ENCODE results near the gene P2RY13. TPM values are rescaled to one million over a fixed set of nuclear protein-coding genes. Genes with fewer than 3 reads are reported as not detected.
A peak's percentile ranks its signal among the peaks of the same experiment; 100 is the strongest.

Gene P2RY13
- polyA plus RNA-seq, 4 donors, result 0.63 to 4.8 (median 1.9) TPM; not detected in 1

DNA sequence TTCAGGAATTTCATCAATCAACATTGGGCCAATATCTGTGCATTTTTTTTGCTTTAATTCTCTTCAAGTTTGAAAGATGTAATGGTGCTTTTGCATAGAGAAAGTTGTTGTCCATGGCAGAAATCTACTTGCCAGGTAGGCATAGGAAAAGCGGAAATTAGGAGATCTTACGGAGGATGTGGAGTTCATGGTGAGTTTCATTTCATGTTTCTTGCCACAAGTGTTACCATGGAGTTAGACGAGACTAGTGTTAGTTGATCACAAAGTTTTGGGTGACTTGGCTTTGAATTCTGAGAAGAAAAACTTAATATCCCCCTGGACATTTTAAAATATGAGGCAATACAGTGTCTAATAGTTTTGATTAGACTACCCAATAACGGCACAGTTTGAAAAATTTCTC is 1.0 kb upstream of the P2RY13 start:
- no peaks in the 10 kb centered on the region for H3K9me3 ChIP-seq (ENCODE audit: control insufficient read depth in 2 of 2, insufficient read depth in 1 of 2, low read depth in 1 of 2, low read length in 1 of 2)
- no peaks in the 10 kb centered on the region for H3K4me1 ChIP-seq (ENCODE audit: control insufficient read depth in 3 of 3, insufficient read depth in 2 of 3, low read depth in 1 of 3, low read length in 2 of 3)
- FAIRE-seq (no peak), DNase-seq (no peak)
- no peaks in the 10 kb centered on the region for H3K36me3 ChIP-seq (ENCODE audit: control insufficient read depth in 3 of 3, insufficient read depth in 2 of 3, low read depth in 1 of 3, low read length in 3 of 3)
- 72 to 80% (median 72%) methylated on average over 4 of the region's 4 CpGs for WGBS, 3 donors
- H3K4me3 ChIP-seq (ENCODE audit: low read depth in 1 of 3, low read length in 3 of 3), result no peak overlapping the region
- H3K27ac ChIP-seq (ENCODE audit: low read depth in 1 of 3, low read length in 2 of 3), result no peak overlapping the region
- H3K27me3 ChIP-seq (ENCODE audit: control insufficient read depth in 3 of 3, insufficient read depth in 3 of 3, low read length in 3 of 3), result no peaks in the 10 kb centered on the region

DNA sequence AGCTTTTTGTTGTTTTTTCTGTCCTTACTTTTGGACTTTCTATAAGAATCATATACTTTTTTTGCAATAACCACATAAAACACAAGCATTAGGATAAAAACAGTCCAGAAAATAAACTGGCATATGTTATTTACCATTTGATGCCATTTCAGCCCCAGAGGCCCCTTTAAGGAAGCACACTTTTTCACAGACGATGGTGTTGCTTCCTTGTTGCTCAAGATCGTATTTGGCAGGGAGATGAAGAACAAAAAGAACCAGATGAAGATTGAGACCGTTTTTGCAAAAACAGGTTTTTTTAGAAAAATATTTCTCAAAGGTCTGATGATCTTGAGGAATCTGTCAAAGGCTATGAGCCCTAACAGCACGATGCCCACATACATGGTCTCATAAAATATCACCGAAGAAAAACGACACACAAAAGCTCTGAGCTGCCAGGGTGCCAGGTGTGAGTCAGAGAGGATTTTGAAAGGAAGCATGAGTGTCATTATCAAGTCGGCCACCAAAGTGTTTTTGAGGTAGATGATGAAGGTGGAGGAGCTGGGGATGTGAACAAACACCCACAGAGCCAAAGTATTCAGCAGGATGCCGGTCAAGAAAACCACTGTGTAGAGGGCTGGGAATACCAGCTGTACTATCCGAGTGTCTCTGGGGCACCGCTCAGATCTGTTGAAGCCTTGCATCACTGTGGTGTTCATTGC is 902 bp downstream of the P2RY13 start:
- FAIRE-seq (no peak), DNase-seq (no peak)
- 51 to 56% (median 55%) methylated on average over 10 of the region's 10 CpGs for WGBS, 3 donors
- Histone ChIP-seq H3K27me3 (ENCODE audit: control insufficient read depth in 3 of 3, insufficient read depth in 3 of 3, low read length in 3 of 3) (no peaks in the 10 kb centered on the region), H3K4me1 (ENCODE audit: control insufficient read depth in 3 of 3, insufficient read depth in 2 of 3, low read depth in 1 of 3, low read length in 2 of 3) (no peaks in the 10 kb centered on the region), H3K27ac (ENCODE audit: low read depth in 1 of 3, low read length in 2 of 3) (no peak overlapping the region), H3K9me3 (ENCODE audit: control insufficient read depth in 2 of 2, insufficient read depth in 1 of 2, low read depth in 1 of 2, low read length in 1 of 2) (no peaks in the 10 kb centered on the region), H3K36me3 (ENCODE audit: control insufficient read depth in 3 of 3, insufficient read depth in 2 of 3, low read depth in 1 of 3, low read length in 3 of 3) (no peaks in the 10 kb centered on the region), H3K4me3 (ENCODE audit: low read depth in 1 of 3, low read length in 3 of 3) (peak overlapping the region in 1 of 3 donors; percentile 9)

DNA sequence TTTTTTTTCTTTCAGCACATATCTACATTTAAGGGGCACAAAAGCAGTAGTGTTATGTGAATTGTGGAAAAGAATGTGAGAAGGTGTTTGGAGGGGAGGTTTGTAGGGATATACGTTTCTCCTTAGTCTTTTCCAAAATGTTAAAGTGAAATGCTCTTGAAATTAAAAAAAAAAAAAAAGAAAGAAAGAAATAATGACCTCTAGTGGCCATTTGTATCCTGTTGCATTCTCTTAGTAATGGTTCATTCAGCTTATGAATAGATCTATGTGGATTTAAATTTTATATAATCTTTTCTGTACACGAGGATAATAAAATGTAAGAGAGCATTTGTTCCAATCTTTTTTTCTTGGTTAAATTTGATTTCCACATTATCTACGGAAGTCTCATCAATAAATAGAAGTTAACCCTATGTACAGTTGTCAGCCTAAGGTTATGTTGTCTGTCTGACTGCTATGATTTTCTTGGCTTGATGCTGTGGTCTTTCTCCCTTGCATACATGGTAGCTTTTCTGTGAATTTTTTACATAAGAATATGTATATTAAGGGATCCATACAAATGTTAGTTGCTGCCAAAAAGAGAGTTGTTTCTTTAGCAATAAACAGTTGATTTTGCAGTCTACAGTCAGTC is 1.7 kb downstream of the P2RY13 start:
- no peaks in the 10 kb centered on the region for H3K36me3 ChIP-seq (ENCODE audit: control insufficient read depth in 3 of 3, insufficient read depth in 2 of 3, low read depth in 1 of 3, low read length in 3 of 3)
- DNase-seq, result peak; percentile 6 to 13
- no peaks in the 10 kb centered on the region for H3K4me1 ChIP-seq (ENCODE audit: control insufficient read depth in 3 of 3, insufficient read depth in 2 of 3, low read depth in 1 of 3, low read length in 2 of 3)
- no peak overlapping the region for H3K4me3 ChIP-seq (ENCODE audit: low read depth in 1 of 3, low read length in 3 of 3)
- no peaks in the 10 kb centered on the region for H3K9me3 ChIP-seq (ENCODE audit: control insufficient read depth in 2 of 2, insufficient read depth in 1 of 2, low read depth in 1 of 2, low read length in 1 of 2)
- WGBS, 3 donors, result 8 to 19% (median 16%) methylated on average over 3 of the region's 3 CpGs
- no peaks in the 10 kb centered on the region for H3K27me3 ChIP-seq (ENCODE audit: control insufficient read depth in 3 of 3, insufficient read depth in 3 of 3, low read length in 3 of 3)
- no peak for FAIRE-seq
- no peak overlapping the region for H3K27ac ChIP-seq (ENCODE audit: low read depth in 1 of 3, low read length in 2 of 3)

DNA sequence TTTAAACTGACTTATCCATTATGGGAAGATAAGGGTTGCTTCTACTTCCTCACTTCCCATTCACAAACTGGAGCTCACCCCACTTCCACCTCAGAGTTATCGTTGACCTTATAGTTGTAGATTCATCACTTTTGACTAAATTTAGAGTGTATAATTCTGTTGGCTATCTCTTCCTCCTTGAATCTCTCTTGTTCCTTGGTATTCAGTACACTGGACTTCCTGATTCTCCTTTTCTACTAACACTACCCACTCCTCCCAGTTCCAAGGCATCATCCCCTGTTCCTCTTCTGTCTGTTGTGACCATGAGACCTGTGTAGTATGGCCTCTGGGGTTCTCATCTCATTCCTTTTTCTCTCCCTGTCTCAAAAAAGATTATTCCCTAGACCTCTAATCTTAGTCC is 6.8 kb downstream of the P2RY13 start:
- no peak for DNase-seq
- Histone ChIP-seq H3K9me3 (ENCODE audit: control insufficient read depth in 2 of 2, insufficient read depth in 1 of 2, low read depth in 1 of 2, low read length in 1 of 2) (no peaks in the 10 kb centered on the region), H3K27ac (ENCODE audit: low read depth in 1 of 3, low read length in 2 of 3) (no peak overlapping the region), H3K4me3 (ENCODE audit: low read depth in 1 of 3, low read length in 3 of 3) (no peak overlapping the region), H3K27me3 (ENCODE audit: control insufficient read depth in 3 of 3, insufficient read depth in 3 of 3, low read length in 3 of 3) (no peaks in the 10 kb centered on the region), H3K36me3 (ENCODE audit: control insufficient read depth in 3 of 3, insufficient read depth in 2 of 3, low read depth in 1 of 3, low read length in 3 of 3) (no peaks in the 10 kb centered on the region), H3K4me1 (ENCODE audit: control insufficient read depth in 3 of 3, insufficient read depth in 2 of 3, low read depth in 1 of 3, low read length in 2 of 3) (no peaks in the 10 kb centered on the region)
- 89 to 100% (median 100%) methylated on average over 1 of the region's 1 CpG for WGBS, 3 donors
- no peak for FAIRE-seq

DNA sequence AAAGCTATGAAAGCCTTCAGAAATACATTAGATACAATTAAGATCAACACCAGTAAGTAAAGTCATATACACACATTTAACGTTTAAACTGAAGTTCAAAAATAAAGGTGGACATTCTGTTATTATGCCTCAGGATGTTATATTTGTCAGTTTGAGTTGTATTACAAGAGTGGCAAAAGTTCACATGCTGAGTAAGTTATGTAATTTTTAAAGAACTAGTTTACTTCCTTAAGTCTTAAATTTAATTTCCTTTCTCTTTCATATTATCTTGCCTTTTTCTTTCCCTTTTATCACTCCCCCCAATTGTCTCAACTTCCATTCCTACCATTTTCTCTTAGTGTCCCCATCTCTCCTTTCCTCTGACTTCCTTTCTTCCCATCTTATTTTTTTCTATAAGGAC is 7.8 kb downstream of the P2RY13 start:
- Histone ChIP-seq H3K4me3 (ENCODE audit: low read depth in 1 of 3, low read length in 3 of 3) (no peak overlapping the region), H3K4me1 (ENCODE audit: control insufficient read depth in 3 of 3, insufficient read depth in 2 of 3, low read depth in 1 of 3, low read length in 2 of 3) (no peaks in the 10 kb centered on the region), H3K9me3 (ENCODE audit: control insufficient read depth in 2 of 2, insufficient read depth in 1 of 2, low read depth in 1 of 2, low read length in 1 of 2) (no peaks in the 10 kb centered on the region), H3K36me3 (ENCODE audit: control insufficient read depth in 3 of 3, insufficient read depth in 2 of 3, low read depth in 1 of 3, low read length in 3 of 3) (no peaks in the 10 kb centered on the region), H3K27me3 (ENCODE audit: control insufficient read depth in 3 of 3, insufficient read depth in 3 of 3, low read length in 3 of 3) (no peaks in the 10 kb centered on the region), H3K27ac (ENCODE audit: low read depth in 1 of 3, low read length in 2 of 3) (no peak overlapping the region)
- no peak for DNase-seq
- WGBS, 3 donors, result 55 to 84% (median 63%) methylated on average over 1 of the region's 1 CpG
- no peak for FAIRE-seq

DNA sequence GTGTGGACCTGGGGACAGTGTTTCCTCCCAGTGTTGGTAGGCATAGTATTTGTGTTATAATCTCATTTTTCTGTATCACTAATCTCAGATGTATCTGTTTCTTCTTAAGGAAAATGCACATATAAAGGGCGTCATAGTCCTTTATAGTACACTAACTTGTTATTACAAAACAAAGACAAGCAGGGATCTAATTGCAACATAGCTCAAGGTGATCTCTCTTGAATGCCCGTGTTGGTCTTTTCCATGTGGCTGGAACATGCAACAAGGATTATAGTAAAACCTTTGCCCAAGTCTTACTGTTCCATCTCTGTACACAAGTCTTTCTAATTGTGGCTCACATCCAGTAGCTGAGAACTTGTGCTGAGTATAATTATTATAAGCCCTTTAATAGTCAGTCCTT is 9.2 kb downstream of the P2RY13 start:
- no peaks in the 10 kb centered on the region for H3K27me3 ChIP-seq (ENCODE audit: control insufficient read depth in 3 of 3, insufficient read depth in 3 of 3, low read length in 3 of 3)
- FAIRE-seq, result no peak
- 80 to 88% (median 86%) methylated on average over 2 of the region's 2 CpGs for WGBS, 3 donors
- no peaks in the 10 kb centered on the region for H3K9me3 ChIP-seq (ENCODE audit: control insufficient read depth in 2 of 2, insufficient read depth in 1 of 2, low read depth in 1 of 2, low read length in 1 of 2)
- no peaks in the 10 kb centered on the region for H3K36me3 ChIP-seq (ENCODE audit: control insufficient read depth in 3 of 3, insufficient read depth in 2 of 3, low read depth in 1 of 3, low read length in 3 of 3)
- no peak overlapping the region for H3K27ac ChIP-seq (ENCODE audit: low read depth in 1 of 3, low read length in 2 of 3)
- no peak overlapping the region for H3K4me3 ChIP-seq (ENCODE audit: low read depth in 1 of 3, low read length in 3 of 3)
- no peaks in the 10 kb centered on the region for H3K4me1 ChIP-seq (ENCODE audit: control insufficient read depth in 3 of 3, insufficient read depth in 2 of 3, low read depth in 1 of 3, low read length in 2 of 3)
- no peak for DNase-seq

DNA sequence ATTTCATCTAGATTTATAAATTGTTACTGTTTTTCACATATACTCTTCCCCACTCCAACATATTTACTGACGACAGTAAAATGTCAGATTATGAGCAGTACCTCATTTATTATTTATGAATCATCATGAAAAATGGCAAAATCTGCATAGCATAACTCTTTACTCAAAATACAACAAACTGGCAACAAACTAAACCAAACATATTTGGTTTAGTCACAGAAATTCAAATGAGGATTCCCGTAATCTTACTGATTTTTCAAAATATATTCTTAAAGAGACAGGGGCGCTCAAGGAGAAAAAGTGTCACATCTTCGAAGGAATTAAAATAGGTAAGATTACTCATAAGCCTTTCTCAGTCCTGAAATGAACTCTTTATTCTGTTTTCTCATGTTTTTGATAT is 9.7 kb downstream of the P2RY13 start:
- H3K36me3 ChIP-seq (ENCODE audit: control insufficient read depth in 3 of 3, insufficient read depth in 2 of 3, low read depth in 1 of 3, low read length in 3 of 3), result no peaks in the 10 kb centered on the region
- no peak overlapping the region for H3K4me3 ChIP-seq (ENCODE audit: low read depth in 1 of 3, low read length in 3 of 3)
- FAIRE-seq (no peak), DNase-seq (no peak)
- H3K27ac ChIP-seq (ENCODE audit: low read depth in 1 of 3, low read length in 2 of 3), result no peak overlapping the region
- no peaks in the 10 kb centered on the region for H3K27me3 ChIP-seq (ENCODE audit: control insufficient read depth in 3 of 3, insufficient read depth in 3 of 3, low read length in 3 of 3)
- no peaks in the 10 kb centered on the region for H3K9me3 ChIP-seq (ENCODE audit: control insufficient read depth in 2 of 2, insufficient read depth in 1 of 2, low read depth in 1 of 2, low read length in 1 of 2)
- no peaks in the 10 kb centered on the region for H3K4me1 ChIP-seq (ENCODE audit: control insufficient read depth in 3 of 3, insufficient read depth in 2 of 3, low read depth in 1 of 3, low read length in 2 of 3)
- WGBS, 3 donors, result 81 to 86% (median 82%) methylated on average over 4 of the region's 4 CpGs

DNA sequence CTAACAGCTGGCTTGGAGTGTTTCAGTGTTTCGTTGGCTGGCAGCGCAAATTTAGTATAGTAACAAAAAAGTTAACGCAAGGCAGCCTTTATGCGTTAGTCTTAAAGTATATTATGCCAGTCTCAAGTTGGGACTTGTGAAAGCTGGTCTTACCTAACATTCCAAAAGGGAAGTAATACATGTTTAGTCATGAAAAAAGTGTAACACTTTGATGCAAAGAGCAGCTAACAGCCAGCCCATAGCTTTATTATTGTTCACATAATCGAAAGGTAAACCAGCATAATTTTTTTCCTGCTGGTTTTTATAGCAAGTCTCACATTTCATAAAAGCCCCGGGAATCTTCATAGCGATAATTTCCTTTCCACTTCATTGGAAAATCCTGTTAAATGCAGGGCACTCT is 10.4 kb downstream of the P2RY13 start:
- Histone ChIP-seq H3K4me3 (ENCODE audit: low read depth in 1 of 3, low read length in 3 of 3) (no peak overlapping the region), H3K27ac (ENCODE audit: low read depth in 1 of 3, low read length in 2 of 3) (no peak overlapping the region), H3K27me3 (ENCODE audit: control insufficient read depth in 3 of 3, insufficient read depth in 3 of 3, low read length in 3 of 3) (no peaks in the 10 kb centered on the region), H3K4me1 (ENCODE audit: control insufficient read depth in 3 of 3, insufficient read depth in 2 of 3, low read depth in 1 of 3, low read length in 2 of 3) (no peaks in the 10 kb centered on the region), H3K36me3 (ENCODE audit: control insufficient read depth in 3 of 3, insufficient read depth in 2 of 3, low read depth in 1 of 3, low read length in 3 of 3) (no peaks in the 10 kb centered on the region), H3K9me3 (ENCODE audit: control insufficient read depth in 2 of 2, insufficient read depth in 1 of 2, low read depth in 1 of 2, low read length in 1 of 2) (no peaks in the 10 kb centered on the region)
- 89 to 94% (median 91%) methylated on average over 7 of the region's 7 CpGs for WGBS, 3 donors
- no peak for FAIRE-seq
- no peak for DNase-seq

DNA sequence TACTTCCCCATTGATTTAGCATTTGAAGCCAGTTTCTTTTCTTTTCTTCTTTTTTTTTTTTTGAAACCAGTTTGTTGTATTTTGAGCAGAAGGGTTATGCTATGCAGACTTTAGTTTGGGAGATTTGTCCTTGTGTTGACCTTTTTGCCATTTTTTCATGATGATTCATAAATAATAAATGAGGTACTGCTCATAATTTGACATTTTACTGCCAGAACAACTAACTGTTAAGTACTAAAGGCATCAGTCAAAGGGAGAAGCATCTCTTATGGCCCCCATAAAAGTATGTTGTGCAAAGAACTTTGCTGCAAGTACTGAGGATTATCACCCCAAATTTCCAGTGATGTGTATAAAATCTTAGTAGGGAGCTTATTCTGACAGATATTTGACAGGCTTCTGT is 11.0 kb downstream of the P2RY13 start:
- Histone ChIP-seq H3K27ac (ENCODE audit: low read depth in 1 of 3, low read length in 2 of 3) (no peak overlapping the region), H3K36me3 (ENCODE audit: control insufficient read depth in 3 of 3, insufficient read depth in 2 of 3, low read depth in 1 of 3, low read length in 3 of 3) (no peaks in the 10 kb centered on the region), H3K4me3 (ENCODE audit: low read depth in 1 of 3, low read length in 3 of 3) (no peak overlapping the region), H3K9me3 (ENCODE audit: control insufficient read depth in 2 of 2, insufficient read depth in 1 of 2, low read depth in 1 of 2, low read length in 1 of 2) (no peaks in the 10 kb centered on the region), H3K27me3 (ENCODE audit: control insufficient read depth in 3 of 3, insufficient read depth in 3 of 3, low read length in 3 of 3) (no peaks in the 10 kb centered on the region), H3K4me1 (ENCODE audit: control insufficient read depth in 3 of 3, insufficient read depth in 2 of 3, low read depth in 1 of 3, low read length in 2 of 3) (no peaks in the 10 kb centered on the region)
- no peak for DNase-seq
- no peak for FAIRE-seq

All from small intestine (tissue), 7 donors.